PC-9 (cell line): ENCODE data around the gene NOG. TPM values are rescaled to one million over a fixed set of nuclear protein-coding genes. Genes with fewer than 3 reads are reported as not detected.

Source experiments
- BruUV-seq: library from RNA; stranded (reverse); fragments of 400-500 nt; replicated peaks from 2 replicates; lab custom pipeline; 2021; lab: Mats Ljungman, UMichigan
- CTCF ChIA-PET: fragments of 300-600 bp; sonication (Branson Sonifier 250); formaldehyde crosslinking; loops from one replicate; lab custom pipeline; 2022; ENCODE audit warnings: antibody characterized with exemption; lab: Charles Lee
- POLR2A ChIA-PET: fragments of 300-600 bp; sonication (Branson Sonifier 250); formaldehyde crosslinking; loops from one replicate; lab custom pipeline; 2022; ENCODE audit warnings: antibody characterized with exemption; ENCODE audit not compliant: unreplicated experiment; lab: Charles Lee
- DNase-seq, 2 experiments: peaks; one replicate each; pipeline versions ENCODE4 v3.0.0 to v3.0.0-alpha.2; 2015 to 2022; ENCODE audit warnings: mixed read lengths in 1 of 2
- H2AFZ ChIP-seq: fragments of 200-600 bp; sonication (generic); 2 replicates; pipeline ENCODE4 v1.8.1; 2017; ENCODE audit warnings: antibody characterized with exemption
- H3F3A ChIP-seq: fragments of 200-600 bp; sonication (generic); 2 replicates; pipeline ENCODE4 v1.8.1; 2017; ENCODE audit warnings: antibody characterized with exemption, mild to moderate bottlenecking, low read depth; ENCODE audit not compliant: insufficient read depth
- H3K27ac ChIP-seq: fragments of 200-600 bp; sonication (generic); 2 replicates; pipeline ENCODE4 v1.6.1; 2016; ENCODE audit warnings: mixed run types
- H3K27me3 ChIP-seq: fragments of 200-600 bp; sonication (generic); 2 replicates; pipeline ENCODE4 v1.6.1; 2016; ENCODE audit warnings: low read depth, mixed run types; ENCODE audit not compliant: insufficient read depth
- H3K36me3 ChIP-seq: fragments of 200-600 bp; sonication (generic); 2 replicates; pipeline ENCODE4 v1.6.1; 2016; ENCODE audit warnings: low read depth, mixed run types
- H3K4me1 ChIP-seq: fragments of 200-600 bp; sonication (generic); replicated peaks from 2 replicates; pipeline ENCODE4 v1.6.1; 2016; ENCODE audit warnings: mixed run types; ENCODE audit not compliant: insufficient read depth
- H3K4me2 ChIP-seq: fragments of 200-600 bp; sonication (generic); 2 replicates; pipeline ENCODE4 v1.6.1; 2017; ENCODE audit warnings: mixed run types
- H3K4me3 ChIP-seq: fragments of 200-600 bp; sonication (generic); 2 replicates; pipeline ENCODE4 v1.6.1; 2016; ENCODE audit warnings: mixed run types
- H3K79me2 ChIP-seq: fragments of 200-600 bp; sonication (generic); 2 replicates; pipeline ENCODE4 v1.6.1; 2017; ENCODE audit warnings: low read depth, mixed run types
- H3K9me2 ChIP-seq: fragments of 200-600 bp; sonication (generic); 2 replicates; pipeline ENCODE4 v1.8.1; 2017; ENCODE audit warnings: mild to moderate bottlenecking; ENCODE audit not compliant: insufficient read depth
- H3K9me3 ChIP-seq: fragments of 200-600 bp; sonication (generic); 2 replicates; pipeline ENCODE4 v1.8.1; 2016; ENCODE audit warnings: low read depth; ENCODE audit not compliant: insufficient read depth
- H4K20me1 ChIP-seq: fragments of 200-600 bp; sonication (generic); 2 replicates; pipeline ENCODE4 v1.8.1; 2017; ENCODE audit not compliant: insufficient read depth
- EZH2 ChIP-seq: fragments of 200-600 bp; sonication (generic); IDR thresholded peaks from 2 replicates; pipeline ENCODE4 v1.8.0; 2017; ENCODE audit warnings: antibody characterized with exemption, low read depth
- intact Hi-C: fragments of 100-400 bp; cut with micrococcal nuclease; formaldehyde crosslinking; loops from one replicate; pipeline ENCODE4 v1.10.0; 2022; ENCODE audit not compliant: unreplicated experiment
- total RNA-seq: library from RNA; stranded (reverse); gene quantifications from 2 replicates; pipeline ENCODE4 v1.2.3, GENCODE V29; 2021
- TF ChIP-seq, protein P1 (sequence below): fragments of 200-600 bp; sonication (generic); conservative IDR thresholded peaks from 2 replicates; pipeline ENCODE4 v1.6.1; 2017; ENCODE audit warnings: mixed run types, antibody characterized with exemption, mild to moderate bottlenecking, moderate library complexity

Gene NOG
- total RNA-seq, 1 experiment from 2014 or later = 4.8 TPM

DNA sequence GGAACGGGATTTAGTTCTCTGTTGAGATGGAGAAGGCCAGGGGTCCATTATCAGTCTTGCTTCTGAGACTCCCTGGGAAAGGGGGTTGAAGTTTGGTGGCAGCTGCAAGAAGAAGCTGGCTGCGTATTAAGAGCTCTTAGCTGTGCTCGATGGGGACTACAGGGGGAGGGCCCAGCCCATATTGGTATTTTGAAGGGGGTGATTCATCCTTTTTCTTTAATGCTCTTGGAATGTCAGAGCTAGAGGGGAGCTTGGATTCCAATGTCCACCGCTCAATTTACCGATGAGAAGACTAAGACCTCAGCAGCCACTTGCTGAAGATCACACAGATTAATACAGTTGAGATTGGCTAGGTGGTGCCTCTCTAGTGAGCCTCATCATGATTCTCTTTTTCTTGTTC, 5.0 kb downstream of the NOG start:
- Histone ChIP-seq H2AFZ (peak overlapping the region; percentile 85; the same call in 1 of the 2 replicates), H3F3A (peaks cover 31% of the 10 kb centered on the region), H4K20me1 (no peaks in the 10 kb centered on the region), H3K4me3 (peak overlapping the region; percentile 76; the same call in 1 of the 2 replicates), H3K27me3 (no peaks in the 10 kb centered on the region), H3K36me3 (no peaks in the 10 kb centered on the region), H3K9me2 (no peaks in the 10 kb centered on the region), H3K4me1 (peaks cover 31% of the 10 kb centered on the region), H3K79me2 (peaks cover 32% of the 10 kb centered on the region), H3K4me2 (peak overlapping the region; percentile 78), H3K27ac (0 out of 2 replicates have a peak overlapping the region, but pooled peaks have one; percentile 39), H3K9me3 (no peaks in the 10 kb centered on the region)
- TF ChIP-seq, protein P1, sequence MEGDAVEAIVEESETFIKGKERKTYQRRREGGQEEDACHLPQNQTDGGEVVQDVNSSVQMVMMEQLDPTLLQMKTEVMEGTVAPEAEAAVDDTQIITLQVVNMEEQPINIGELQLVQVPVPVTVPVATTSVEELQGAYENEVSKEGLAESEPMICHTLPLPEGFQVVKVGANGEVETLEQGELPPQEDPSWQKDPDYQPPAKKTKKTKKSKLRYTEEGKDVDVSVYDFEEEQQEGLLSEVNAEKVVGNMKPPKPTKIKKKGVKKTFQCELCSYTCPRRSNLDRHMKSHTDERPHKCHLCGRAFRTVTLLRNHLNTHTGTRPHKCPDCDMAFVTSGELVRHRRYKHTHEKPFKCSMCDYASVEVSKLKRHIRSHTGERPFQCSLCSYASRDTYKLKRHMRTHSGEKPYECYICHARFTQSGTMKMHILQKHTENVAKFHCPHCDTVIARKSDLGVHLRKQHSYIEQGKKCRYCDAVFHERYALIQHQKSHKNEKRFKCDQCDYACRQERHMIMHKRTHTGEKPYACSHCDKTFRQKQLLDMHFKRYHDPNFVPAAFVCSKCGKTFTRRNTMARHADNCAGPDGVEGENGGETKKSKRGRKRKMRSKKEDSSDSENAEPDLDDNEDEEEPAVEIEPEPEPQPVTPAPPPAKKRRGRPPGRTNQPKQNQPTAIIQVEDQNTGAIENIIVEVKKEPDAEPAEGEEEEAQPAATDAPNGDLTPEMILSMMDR = no peak
- no peak for TF ChIP-seq EZH2
- DNase-seq = peak in 1 of 2 experiments; percentile 84
- no TSS peak for BruUV-seq
- intact Hi-C loops = no loop called here
- POLR2A ChIA-PET = no interaction called here
- CTCF ChIA-PET = interaction anchor here (1.0 to 1.1 kb wide), 2 partner anchors 117 to 182 kb away, joined by 5 to 7 read pairs; no protein-coding TSS in a partner anchor

DNA sequence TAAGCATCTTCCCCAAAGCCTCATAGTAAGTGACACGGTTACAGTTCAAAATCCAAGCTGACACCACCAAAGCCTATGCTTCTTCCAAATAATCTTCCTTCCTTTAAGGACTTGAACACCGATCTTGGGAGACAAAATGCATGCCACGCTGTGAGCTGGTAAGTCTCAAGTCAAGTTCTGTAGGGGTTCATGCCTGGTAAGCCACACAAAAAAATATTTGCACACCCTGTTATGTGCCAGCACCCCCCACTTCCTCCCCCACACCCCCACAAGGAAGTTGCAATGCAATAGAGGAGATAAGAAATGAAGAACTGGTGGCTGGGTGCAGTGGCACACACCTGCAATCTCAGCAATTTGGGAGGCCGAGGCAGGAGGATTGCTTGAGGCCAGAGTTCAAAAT, 5.6 kb downstream of the NOG start:
- no TSS peak for BruUV-seq
- POLR2A ChIA-PET = no interaction called here
- H3K36me3 ChIP-seq = no peaks in the 10 kb centered on the region

GRCh38 chr17:56599566-56599965, 6.1 kb downstream of the NOG start:
- H3K27me3 ChIP-seq = no peaks in the 10 kb centered on the region
- ChIA-PET CTCF (no interaction called here), POLR2A (no interaction called here)
- H4K20me1 ChIP-seq = no peaks in the 10 kb centered on the region
- no peaks in the 10 kb centered on the region for H3K9me2 ChIP-seq
- no TSS peak for BruUV-seq
- peaks cover 31% of the 10 kb centered on the region for H3K4me1 ChIP-seq
- H3K36me3 ChIP-seq = no peaks in the 10 kb centered on the region
- DNase-seq = no peak
- no peak overlapping the region for H2AFZ ChIP-seq
- H3F3A ChIP-seq = peaks cover 23% of the 10 kb centered on the region
- no peak overlapping the region for H3K4me3 ChIP-seq
- H3K9me3 ChIP-seq = no peaks in the 10 kb centered on the region
- no peak for TF ChIP-seq EZH2
- TF ChIP-seq, protein P1 = no peak
- peaks cover 25% of the 10 kb centered on the region for H3K79me2 ChIP-seq
- intact Hi-C loops = no loop called here
- H3K27ac ChIP-seq = no peak overlapping the region
- no peak overlapping the region for H3K4me2 ChIP-seq

More for the DNA sequence above, 5.6 kb downstream of the NOG start:
- peak overlapping the region; percentile 78; the same call in 1 of the 2 replicates for H3K4me2 ChIP-seq
- H3K4me3 ChIP-seq = no peak overlapping the region
- H3K27me3 ChIP-seq = no peaks in the 10 kb centered on the region
- H3K4me1 ChIP-seq = peaks cover 31% of the 10 kb centered on the region
- CTCF ChIA-PET = no interaction called here
- H2AFZ ChIP-seq = no peak overlapping the region
- no peak for DNase-seq
- no peaks in the 10 kb centered on the region for H3K9me2 ChIP-seq
- intact Hi-C loops = no loop called here
- peaks cover 27% of the 10 kb centered on the region for H3F3A ChIP-seq
- H3K9me3 ChIP-seq = no peaks in the 10 kb centered on the region
- no peaks in the 10 kb centered on the region for H4K20me1 ChIP-seq
- H3K79me2 ChIP-seq = peaks cover 30% of the 10 kb centered on the region
- no peak overlapping the region for H3K27ac ChIP-seq
- TF ChIP-seq EZH2 = no peak
- TF ChIP-seq, protein P1 = no peak; the same call in 1 of the 2 replicates
